Loucy (cell line): ENCODE data around the gene FOXG1.

Source experiments
- CTCF ChIP-seq: fragments of 200-600 bp; sonication (generic); conservative IDR thresholded peaks from 2 replicates; pipeline ENCODE4 v1.5.1; 2014; ENCODE audit warnings: mild to moderate bottlenecking, antibody characterized with exemption, low read length
- EZH2phosphoT487 ChIP-seq: fragments of 200-600 bp; IDR thresholded peaks from 2 replicates; pipeline ENCODE4 v1.6.1; 2018; ENCODE audit warnings: antibody characterized with exemption, mild to moderate bottlenecking, moderate library complexity, borderline replicate concordance

- peak; percentile 86 for TF ChIP-seq CTCF
- TF ChIP-seq EZH2phosphoT487: no peak
Measured at GRCh38 chr14:28754209-28754985, 12.2 kb upstream of the FOXG1 start.
